Nephron (organoid): ENCODE measurements around the gene PITPNM1.
"Not testable (repeated sequence)": the region's sequence is repeated elsewhere in the genome, so short reads cannot be mapped to it uniquely, and the experiment has no call there.

Experiments used
- H3K27ac Mint-ChIP-seq, 3 experiments: 2 replicates each; pipeline ENCODE4 v1.8.0; 2020; ENCODE audit warnings: mixed read lengths in 3 of 3, mild to moderate bottlenecking in 2 of 3, moderate library complexity in 1 of 3
- H3K27me3 Mint-ChIP-seq: 2 replicates; pipeline ENCODE4 v1.8.0; 2021; ENCODE audit warnings: low read depth, mild to moderate bottlenecking, moderate library complexity, mixed read lengths
- H3K36me3 Mint-ChIP-seq: 2 replicates; pipeline ENCODE4 v1.8.0; 2020; ENCODE audit warnings: low read depth, mixed read lengths
- H3K4me1 Mint-ChIP-seq: 2 replicates; pipeline ENCODE4 v1.8.0; 2020; ENCODE audit warnings: mixed read lengths
- H3K4me3 Mint-ChIP-seq, 3 experiments: 2 replicates each; pipeline ENCODE4 v1.8.0; 2020; ENCODE audit warnings: mild to moderate bottlenecking in 3 of 3, mixed read lengths in 3 of 3, moderate library complexity in 2 of 3
- H3K9me3 Mint-ChIP-seq: 2 replicates; pipeline ENCODE4 v1.8.0; 2020; ENCODE audit warnings: mixed read lengths
- CTCF ChIP-seq, 3 experiments: fragments of 200-600 bp; sonication (generic); IDR thresholded peaks; one replicate each; pipeline ENCODE4 v1.5.0; 2021; ENCODE audit warnings: antibody characterized with exemption in 3 of 3; ENCODE audit not compliant: unreplicated experiment in 3 of 3

The PITPNM1 gene

GRCh38 chr11:67483831-67484665, 21.1 kb downstream of the PITPNM1 start:
- peak overlapping the region; percentile 89 to 98 (median 90) for H3K4me3 Mint-ChIP-seq
- TF ChIP-seq CTCF (IDR thresholded peaks at IDR 0.05; ENCODE audit: unreplicated experiment in 3 of 3), result no peak
- H3K4me1 Mint-ChIP-seq, result peaks cover 36% of the 10 kb centered on the region
- H3K36me3 Mint-ChIP-seq, result peaks cover 21% of the 10 kb centered on the region
- H3K27ac Mint-ChIP-seq, result peak overlapping the region; percentile 8 to 92 (median 31)
- H3K9me3 Mint-ChIP-seq, result no peaks in the 10 kb centered on the region
- H3K27me3 Mint-ChIP-seq, result peaks cover 3% of the 10 kb centered on the region

- no peaks in the 10 kb centered on the region for H3K9me3 Mint-ChIP-seq
- TF ChIP-seq CTCF (IDR thresholded peaks at IDR 0.05; ENCODE audit: unreplicated experiment in 3 of 3), result peak in 1 of 3 experiments; percentile 14
- peaks cover 21% of the 10 kb centered on the region for H3K36me3 Mint-ChIP-seq
- peak within 1 kb of the TSS; percentile 89 to 98 (median 90) for H3K4me3 Mint-ChIP-seq
- peak within 1 kb of the TSS; percentile 92 to 98 (median 96) for H3K27ac Mint-ChIP-seq
- H3K4me1 Mint-ChIP-seq, result peaks cover 36% of the 10 kb centered on the region
- H3K27me3 Mint-ChIP-seq, result peaks cover 5% of the 10 kb centered on the region
Measured at GRCh38 chr11:67482827-67483798, 22.1 kb downstream of the PITPNM1 start, which contains the start of gene AIP. AIP (plus strand) TSS chr11:67483026; CDS start chr11:67483159, 133 bp downstream.

- peaks cover 13% of the 10 kb centered on the region for H3K36me3 Mint-ChIP-seq
- peaks cover 5% of the 10 kb centered on the region for H3K27me3 Mint-ChIP-seq
- peak overlapping the region; percentile 92 to 98 (median 96) for H3K27ac Mint-ChIP-seq
- H3K4me3 Mint-ChIP-seq, result peak overlapping the region; percentile 89 to 98 (median 90)
- no peaks in the 10 kb centered on the region for H3K9me3 Mint-ChIP-seq
- H3K4me1 Mint-ChIP-seq, result peaks cover 36% of the 10 kb centered on the region
- no peak for TF ChIP-seq CTCF (IDR thresholded peaks at IDR 0.05; ENCODE audit: unreplicated experiment in 3 of 3)
Measured at GRCh38 chr11:67482275-67482826, 22.8 kb downstream of the PITPNM1 start.

- not testable (repeated sequence) for H3K36me3 Mint-ChIP-seq, H3K9me3 Mint-ChIP-seq, H3K27me3 Mint-ChIP-seq, H3K27ac Mint-ChIP-seq, H3K4me1 Mint-ChIP-seq, H3K4me3 Mint-ChIP-seq
Measured at GRCh38 chr11:67477344-67478050, 27.7 kb downstream of the PITPNM1 start.

GRCh38 chr11:67476692-67477091, 28.5 kb downstream of the PITPNM1 start:
- not testable (repeated sequence) for H3K9me3 Mint-ChIP-seq, H3K27me3 Mint-ChIP-seq, H3K4me1 Mint-ChIP-seq, H3K36me3 Mint-ChIP-seq, H3K4me3 Mint-ChIP-seq, H3K27ac Mint-ChIP-seq

GRCh38 chr11:67472882-67473281, 32.3 kb downstream of the PITPNM1 start:
- no peak overlapping the region for H3K27ac Mint-ChIP-seq
- H3K4me1 Mint-ChIP-seq, result peaks cover under 1% of the 10 kb centered on the region
- no peaks in the 10 kb centered on the region for H3K27me3 Mint-ChIP-seq
- no peak for TF ChIP-seq CTCF (IDR thresholded peaks at IDR 0.05; ENCODE audit: unreplicated experiment in 3 of 3)
- no peaks in the 10 kb centered on the region for H3K36me3 Mint-ChIP-seq
- no peaks in the 10 kb centered on the region for H3K9me3 Mint-ChIP-seq
- H3K4me3 Mint-ChIP-seq, result no peak overlapping the region
